Measurements from ENCODE around the gene DNTT.

DNTT gene

GRCh38 chr10:96269438-96270300 lies 34.6 kb upstream of the DNTT start:
- H3K4me3 ChIP-seq (ENCODE audit: low read depth, low read length) = no peak overlapping the region
- TF ChIP-seq CTCF (IDR thresholded peaks at IDR 0.05; ENCODE audit: low read depth, low read length) = no peak

GRCh38 chr10:96270571-96270970 lies 33.7 kb upstream of the DNTT start:
- H3K4me3 ChIP-seq (ENCODE audit: low read depth, low read length) = no peak overlapping the region
- no peak for TF ChIP-seq CTCF (IDR thresholded peaks at IDR 0.05; ENCODE audit: low read depth, low read length)

- no peak within 1 kb of the TSS for H3K4me3 ChIP-seq (ENCODE audit: low read depth, low read length)
- TF ChIP-seq CTCF (IDR thresholded peaks at IDR 0.05; ENCODE audit: low read depth, low read length) = no peak
These were observed 33.0 kb upstream of the DNTT start, which contains the start of gene BLNK for GRCh38 chr10:96271016-96271815. Gene BLNK, minus strand, starts transcription at chr10:96271569. Its CDS starts 171 bp downstream, at chr10:96271398.

GRCh38 chr10:96272316-96273280 lies 31.6 kb upstream of the DNTT start:
- H3K4me3 ChIP-seq (ENCODE audit: low read depth, low read length) = no peak overlapping the region
- TF ChIP-seq CTCF (IDR thresholded peaks at IDR 0.05; ENCODE audit: low read depth, low read length) = no peak

GRCh38 chr10:96275685-96276418 lies 28.4 kb upstream of the DNTT start:
- no peak overlapping the region for H3K4me3 ChIP-seq (ENCODE audit: low read depth, low read length)
- TF ChIP-seq CTCF (IDR thresholded peaks at IDR 0.05; ENCODE audit: low read depth, low read length) = no peak

- TF ChIP-seq CTCF (IDR thresholded peaks at IDR 0.05; ENCODE audit: low read depth, low read length) = no peak
- no peak overlapping the region for H3K4me3 ChIP-seq (ENCODE audit: low read depth, low read length)
These were observed 27.8 kb upstream of the DNTT start for GRCh38 chr10:96276426-96276825.
